ENCODE results near the gene NLGN1. TPM values are rescaled to one million over a fixed set of nuclear protein-coding genes. Genes with fewer than 3 reads are reported as not detected.

NLGN1 gene
- total RNA-seq, 1 experiment from 2014 or later: 5.2 TPM

GRCh38 chr3:174101244-174101643 is 703.7 kb downstream of the NLGN1 start:
- TF ChIP-seq CTCF (conservative IDR thresholded peaks at IDR 0.05): no peak
- H3K27ac Mint-ChIP-seq: peak overlapping the region in 1 of 3 experiments; percentile 8; a peak in 1 of 7 replicates
- Histone ChIP-seq H3K79me2 (ENCODE audit: insufficient read depth, low read length) (no peaks in the 10 kb centered on the region), H3K9me3 (ENCODE audit: control insufficient read depth, low read depth, low read length) (no peaks in the 10 kb centered on the region), H3K56ac (ENCODE audit: insufficient read length, low read depth, low read length) (no peak overlapping the region), H4K20me1 (ENCODE audit: control insufficient read depth, insufficient read depth, insufficient read length) (no peaks in the 10 kb centered on the region), H4K5ac (ENCODE audit: insufficient read length, low read depth, low read length) (no peak overlapping the region), H3K27ac (ENCODE audit: insufficient read length, low read depth, low read length) (no peak overlapping the region), H2BK15ac (ENCODE audit: low read depth, low read length) (no peak overlapping the region), H4K91ac (ENCODE audit: insufficient read length, low read depth, low read length) (no peak overlapping the region), H2AK5ac (ENCODE audit: insufficient read length, low read length) (no peak overlapping the region), H3K79me1 (ENCODE audit: insufficient read depth, low read depth, low read length, poor library complexity, severe bottlenecking) (no peaks in the 10 kb centered on the region), H4K8ac (replicated peaks; ENCODE audit: insufficient read length, low read depth, low read length) (no peak overlapping the region), H3K4ac (ENCODE audit: low read depth, low read length) (no peak overlapping the region), H2BK120ac (ENCODE audit: low read depth, low read length, poor library complexity, severe bottlenecking) (no peak overlapping the region), H3K23me2 (ENCODE audit: insufficient read length, low read depth, low read length, poor library complexity, severe bottlenecking) (no peaks in the 10 kb centered on the region), H2BK20ac (ENCODE audit: low read depth, low read length, poor library complexity, severe bottlenecking) (no peak overlapping the region), H3K4me1 (ENCODE audit: insufficient read depth, low read length) (peaks cover 3% of the 10 kb centered on the region; the same call in 1 of the 2 replicates), H2AFZ (ENCODE audit: low read length) (no peak overlapping the region), H3K18ac (ENCODE audit: insufficient read length, low read depth, low read length) (no peak overlapping the region), H2BK5ac (ENCODE audit: insufficient read length, low read length) (no peak overlapping the region), H3K4me2 (ENCODE audit: insufficient read depth, insufficient read length, low read length) (no peak overlapping the region), H2BK12ac (ENCODE audit: insufficient read length, low read depth, low read length) (no peak overlapping the region), H3T11ph (ENCODE audit: low read length) (no peak overlapping the region), H3K14ac (ENCODE audit: insufficient read depth, low read length) (no peak overlapping the region), H3K27me3 (ENCODE audit: insufficient read depth, low read length) (no peaks in the 10 kb centered on the region), H3K23ac (ENCODE audit: insufficient read length, low read depth, low read length) (no peak overlapping the region), H3K9ac (ENCODE audit: extremely low read depth, insufficient read length, low read length) (no peak overlapping the region)
- H3K4me3 Mint-ChIP-seq: no peak overlapping the region
- H3K4me1 Mint-ChIP-seq: peaks cover 21 to 24% of the 10 kb centered on the region in 2 experiments
- no CpG with 5 or more reads among the region's 5 CpGs for WGBS (ENCODE audit: extremely low coverage, insufficient read length, low lambda C conversion rate)
- no peaks in the 10 kb centered on the region for H3K9me3 Mint-ChIP-seq
- no peaks in the 10 kb centered on the region for H3K27me3 Mint-ChIP-seq (ENCODE audit: low read depth)
- no peaks in the 10 kb centered on the region for H3K36me3 Mint-ChIP-seq (ENCODE audit: insufficient read depth in 1 of 3, low read depth in 3 of 3)
- no peak for DNase-seq

Data from H9 (cell line).